ENCODE measurements around the gene SNX32.

The SNX32 gene

GRCh38 chr11:65867284-65868071 is 33.7 kb downstream of the SNX32 start:
- H3K4me3 ChIP-seq (replicated peaks in 1 of 2; ENCODE audit: low read depth in 2 of 2, low read length in 2 of 2), result no peak overlapping the region
- no peak for TF ChIP-seq CTCF (IDR thresholded peaks at IDR 0.05; ENCODE audit: low read depth, low read length)
- DNase-seq (ENCODE audit: low read depth in 2 of 2), result no peak

- TF ChIP-seq CTCF (IDR thresholded peaks at IDR 0.05; ENCODE audit: low read depth, low read length), result no peak
- H3K4me3 ChIP-seq (replicated peaks in 1 of 2; ENCODE audit: low read depth in 2 of 2, low read length in 2 of 2), result no peak overlapping the region
- DNase-seq (ENCODE audit: low read depth in 2 of 2), result no peak
These were observed 34.4 kb downstream of the SNX32 start for GRCh38 chr11:65868076-65868667.

GRCh38 chr11:65868907-65869306 is 35.1 kb downstream of the SNX32 start:
- no peak overlapping the region for H3K4me3 ChIP-seq (replicated peaks in 1 of 2; ENCODE audit: low read depth in 2 of 2, low read length in 2 of 2)
- no peak for DNase-seq (ENCODE audit: low read depth in 2 of 2)
- no peak for TF ChIP-seq CTCF (IDR thresholded peaks at IDR 0.05; ENCODE audit: low read depth, low read length)

GRCh38 chr11:65869643-65870306 is 36.0 kb downstream of the SNX32 start:
- no peak for DNase-seq (ENCODE audit: low read depth in 2 of 2)
- H3K4me3 ChIP-seq (replicated peaks in 1 of 2; ENCODE audit: low read depth in 2 of 2, low read length in 2 of 2), result no peak overlapping the region
- no peak for TF ChIP-seq CTCF (IDR thresholded peaks at IDR 0.05; ENCODE audit: low read depth, low read length)

- TF ChIP-seq CTCF (IDR thresholded peaks at IDR 0.05; ENCODE audit: low read depth, low read length), result no peak
- peak overlapping the region in 1 of 2 donors; percentile 65 for H3K4me3 ChIP-seq (replicated peaks in 1 of 2; ENCODE audit: low read depth in 2 of 2, low read length in 2 of 2)
- no peak for DNase-seq (ENCODE audit: low read depth in 2 of 2)
These were observed 36.5 kb downstream of the SNX32 start for GRCh38 chr11:65870307-65870658.

- H3K4me3 ChIP-seq (replicated peaks in 1 of 2; ENCODE audit: low read depth in 2 of 2, low read length in 2 of 2), result peak overlapping the region; percentile 61 to 65
- no peak for DNase-seq (ENCODE audit: low read depth in 2 of 2)
- TF ChIP-seq CTCF (IDR thresholded peaks at IDR 0.05; ENCODE audit: low read depth, low read length), result no peak
These were observed 37.2 kb downstream of the SNX32 start for GRCh38 chr11:65870706-65871681.
